Cardiac fibroblast (primary cell): ENCODE measurements around the gene C4orf33.
"Not testable (repeated sequence)": the region's sequence is repeated elsewhere in the genome, so short reads cannot be mapped to it uniquely, and the experiment has no call there.

Experiments used
- DNase-seq, 2 donors: peaks; one replicate each; pipeline versions ENCODE4 v3.0.0 to v3.0.0-alpha.2; 2010; ENCODE audit warnings: low read depth in 2 of 2
- H3K4me3 ChIP-seq, 2 donors: replicated peaks in 1 of 2; 1 replicate in 1 of 2; 2 replicates in 1 of 2; pipeline ENCODE4 v1.5.1; 2011; ENCODE audit warnings: low read depth in 2 of 2, low read length in 2 of 2, mild to moderate bottlenecking in 2 of 2, moderate library complexity in 1 of 2
- CTCF ChIP-seq: IDR thresholded peaks from one replicate; pipeline ENCODE4 v1.5.1; 2011; ENCODE audit warnings: low read depth, mild to moderate bottlenecking, low read length, inconsistent platforms

Gene C4orf33

GRCh38 chr4:129113919-129114318, 18.0 kb downstream of the C4orf33 start:
- H3K4me3 ChIP-seq, result no peak overlapping the region
- TF ChIP-seq CTCF, result no peak
- no peak for DNase-seq

GRCh38 chr4:129117705-129118104, 21.8 kb downstream of the C4orf33 start:
- TF ChIP-seq CTCF, result no peak

GRCh38 chr4:129126614-129127013, 30.7 kb downstream of the C4orf33 start:
- not testable (repeated sequence) for H3K4me3 ChIP-seq, DNase-seq

More at GRCh38 chr4:129117705-129118104, 21.8 kb downstream of the C4orf33 start:
- H3K4me3 ChIP-seq, result no peak overlapping the region
- no peak for DNase-seq

- no peak overlapping the region for H3K4me3 ChIP-seq
- no peak for TF ChIP-seq CTCF
- DNase-seq, result no peak
These were observed 33.2 kb downstream of the C4orf33 start for GRCh38 chr4:129129143-129129542.

GRCh38 chr4:129131343-129131742, 35.4 kb downstream of the C4orf33 start:
- no peak for DNase-seq
- H3K4me3 ChIP-seq, result no peak overlapping the region
- TF ChIP-seq CTCF, result no peak

GRCh38 chr4:129136433-129136832, 40.5 kb downstream of the C4orf33 start:
- DNase-seq, result no peak
- TF ChIP-seq CTCF, result no peak
- no peak overlapping the region for H3K4me3 ChIP-seq

- no peak for DNase-seq
- TF ChIP-seq CTCF, result no peak
- no peak overlapping the region for H3K4me3 ChIP-seq
These were observed 43.0 kb downstream of the C4orf33 start for GRCh38 chr4:129138810-129139496.
